ENCODE results near the gene SOX15.

SOX15 gene

DNA sequence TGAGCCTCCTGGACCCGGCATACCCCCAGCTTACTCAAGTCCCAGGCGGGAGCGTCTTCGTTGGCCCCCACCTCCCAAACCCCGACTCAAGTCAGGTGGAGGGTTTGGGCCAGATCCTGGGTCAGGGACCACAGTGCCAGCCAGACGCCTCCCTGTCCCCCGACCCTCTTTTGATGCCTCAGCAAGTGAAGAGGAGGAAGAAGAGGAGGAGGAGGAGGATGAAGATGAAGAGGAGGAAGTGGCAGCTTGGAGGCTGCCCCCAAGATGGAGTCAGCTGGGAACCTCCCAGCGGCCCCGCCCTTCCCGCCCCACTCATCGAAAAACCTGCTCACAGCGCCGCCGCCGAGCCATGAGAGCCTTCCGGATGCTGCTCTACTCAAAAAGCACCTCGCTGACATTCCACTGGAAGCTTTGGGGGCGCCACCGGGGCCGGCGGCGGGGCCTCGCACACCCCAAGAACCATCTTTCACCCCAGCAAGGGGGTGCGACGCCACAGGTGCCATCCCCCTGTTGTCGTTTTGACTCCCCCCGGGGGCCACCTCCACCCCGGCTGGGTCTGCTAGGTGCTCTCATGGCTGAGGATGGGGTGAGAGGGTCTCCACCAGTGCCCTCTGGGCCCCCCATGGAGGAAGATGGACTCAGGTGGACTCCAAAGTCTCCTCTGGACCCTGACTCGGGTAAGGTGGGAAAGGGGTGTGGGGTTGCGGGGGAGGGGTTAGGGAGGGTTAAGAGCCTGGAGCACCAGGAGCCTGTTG, 26.6 kb downstream of the SOX15 start:
- peaks cover 33% of the 10 kb centered on the region for H3K36me3 ChIP-seq (ENCODE audit: control insufficient read depth, insufficient read depth, low read length)
- no peaks in the 10 kb centered on the region for H3K9me3 ChIP-seq (ENCODE audit: control insufficient read depth, low read length)
- no peak for DNase-seq
- no peaks in the 10 kb centered on the region for H3K27me3 ChIP-seq (replicated peaks; ENCODE audit: control insufficient read depth, insufficient read depth, low read length, poor library complexity, severe bottlenecking)
- H3K4me1 ChIP-seq (ENCODE audit: control insufficient read depth, insufficient read depth, low read length, poor library complexity, severe bottlenecking): peaks cover 16% of the 10 kb centered on the region
- H3K4me3 ChIP-seq (ENCODE audit: insufficient read depth, low read depth, low read length, poor library complexity, severe bottlenecking): peak overlapping the region; percentile 92
- H3K27ac ChIP-seq (ENCODE audit: insufficient read depth, low read length, poor library complexity, severe bottlenecking): peak overlapping the region; percentile 97

DNA sequence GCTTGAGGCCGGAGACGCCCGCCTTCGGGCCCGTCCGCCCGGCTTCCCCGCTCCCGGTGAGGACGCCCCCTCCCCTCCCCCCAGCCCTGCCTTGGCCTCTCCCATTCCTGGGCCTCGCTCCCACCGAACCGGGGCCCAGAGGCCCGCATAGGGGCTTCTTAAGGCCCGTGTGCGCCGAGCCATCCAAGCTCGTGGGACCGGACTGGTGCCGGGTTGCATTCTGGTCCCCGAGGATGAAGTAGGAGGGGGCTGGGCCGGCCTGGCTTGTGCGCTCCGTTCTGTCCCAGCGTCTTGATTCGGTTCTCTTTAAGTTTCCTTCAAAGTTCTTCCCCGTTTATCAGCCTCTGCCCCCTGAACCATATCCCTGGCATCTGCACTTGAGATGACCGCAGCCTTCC, 27.7 kb downstream of the SOX15 start:
- Histone ChIP-seq H3K4me1 (ENCODE audit: control insufficient read depth, insufficient read depth, low read length, poor library complexity, severe bottlenecking) (peaks cover 19% of the 10 kb centered on the region), H3K9me3 (ENCODE audit: control insufficient read depth, low read length) (no peaks in the 10 kb centered on the region), H3K36me3 (ENCODE audit: control insufficient read depth, insufficient read depth, low read length) (peaks cover 33% of the 10 kb centered on the region), H3K4me3 (ENCODE audit: insufficient read depth, low read depth, low read length, poor library complexity, severe bottlenecking) (peak overlapping the region; percentile 92), H3K27me3 (replicated peaks; ENCODE audit: control insufficient read depth, insufficient read depth, low read length, poor library complexity, severe bottlenecking) (no peaks in the 10 kb centered on the region), H3K27ac (ENCODE audit: insufficient read depth, low read length, poor library complexity, severe bottlenecking) (peak overlapping the region; percentile 97)
- no peak for DNase-seq

DNA sequence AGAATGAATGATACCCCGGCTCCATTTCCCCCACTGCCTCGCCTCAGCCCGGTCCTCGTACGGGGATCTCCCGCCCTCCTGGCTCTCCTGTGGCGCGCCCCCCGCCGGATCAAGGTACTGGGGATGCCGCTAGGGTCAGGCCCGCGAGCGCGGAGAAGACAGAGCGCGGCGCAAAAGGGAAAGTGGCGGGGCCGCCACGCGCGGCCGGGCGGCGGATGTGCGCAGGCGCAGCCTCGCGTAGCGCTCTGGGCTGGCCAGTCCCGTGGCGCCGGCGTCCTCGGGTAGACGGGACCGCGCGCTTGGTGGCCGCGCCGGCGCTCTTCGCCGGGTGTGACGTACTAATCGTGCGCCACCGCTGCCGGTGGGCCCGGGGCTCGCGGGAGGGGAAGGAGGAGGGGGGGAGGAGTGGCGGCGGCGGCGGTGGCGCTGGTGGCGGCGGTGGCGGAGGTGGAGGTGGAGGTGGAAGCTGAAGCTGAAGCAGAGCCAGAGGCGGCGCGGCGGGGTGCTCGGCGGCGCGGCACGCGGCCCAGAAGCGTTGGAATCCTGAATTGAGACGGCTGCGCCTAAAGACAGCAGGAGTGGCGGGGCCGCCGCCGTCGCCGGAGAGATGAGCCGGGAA, 28.2 kb downstream of the SOX15 start, which contains the start of gene SENP3:
Gene SENP3, plus strand, starts transcription at position 331 of the 619 bp plus-strand sequence. CDS start 1,158 bp downstream, outside the sequence.
- Histone ChIP-seq H3K4me1 (ENCODE audit: control insufficient read depth, insufficient read depth, low read length, poor library complexity, severe bottlenecking) (peaks cover 19% of the 10 kb centered on the region), H3K4me3 (ENCODE audit: insufficient read depth, low read depth, low read length, poor library complexity, severe bottlenecking) (peak within 1 kb of the TSS; percentile 92), H3K9me3 (ENCODE audit: control insufficient read depth, low read length) (no peaks in the 10 kb centered on the region), H3K27me3 (replicated peaks; ENCODE audit: control insufficient read depth, insufficient read depth, low read length, poor library complexity, severe bottlenecking) (no peaks in the 10 kb centered on the region), H3K36me3 (ENCODE audit: control insufficient read depth, insufficient read depth, low read length) (peaks cover 30% of the 10 kb centered on the region), H3K27ac (ENCODE audit: insufficient read depth, low read length, poor library complexity, severe bottlenecking) (peak within 1 kb of the TSS; percentile 97)
- DNase-seq: peak; percentile 87 to 91 (median 88)

DNA sequence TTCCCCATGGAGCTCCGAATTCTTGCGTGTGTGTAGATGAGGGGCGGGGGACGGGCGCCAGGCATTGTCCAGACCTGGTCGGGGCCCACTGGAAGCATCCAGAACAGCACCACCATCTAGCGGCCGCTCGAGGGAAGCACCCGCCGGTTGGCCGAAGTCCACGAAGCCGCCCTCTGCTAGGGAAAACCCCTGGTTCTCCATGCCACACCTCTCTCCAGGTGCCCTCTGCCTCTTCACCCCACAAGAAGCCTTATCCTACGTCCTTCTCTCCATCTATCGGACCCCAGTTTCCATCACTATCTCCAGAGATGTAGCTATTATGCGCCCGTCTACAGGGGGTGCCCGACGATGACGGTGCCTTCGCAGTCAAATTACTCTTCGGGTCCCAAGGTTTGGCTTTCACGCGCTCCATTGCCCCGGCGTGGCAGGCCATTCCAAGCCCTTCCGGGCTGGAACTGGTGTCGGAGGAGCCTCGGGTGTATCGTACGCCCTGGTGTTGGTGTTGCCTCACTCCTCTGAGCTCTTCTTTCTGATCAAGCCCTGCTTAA, 28.8 kb downstream of the SOX15 start:
- peak overlapping the region; percentile 92 for H3K4me3 ChIP-seq (ENCODE audit: insufficient read depth, low read depth, low read length, poor library complexity, severe bottlenecking)
- H3K4me1 ChIP-seq (ENCODE audit: control insufficient read depth, insufficient read depth, low read length, poor library complexity, severe bottlenecking): peaks cover 19% of the 10 kb centered on the region
- no peaks in the 10 kb centered on the region for H3K27me3 ChIP-seq (replicated peaks; ENCODE audit: control insufficient read depth, insufficient read depth, low read length, poor library complexity, severe bottlenecking)
- peak overlapping the region; percentile 97 for H3K27ac ChIP-seq (ENCODE audit: insufficient read depth, low read length, poor library complexity, severe bottlenecking)
- peaks cover 30% of the 10 kb centered on the region for H3K36me3 ChIP-seq (ENCODE audit: control insufficient read depth, insufficient read depth, low read length)
- DNase-seq: peak; percentile 65 to 79 (median 73)
- H3K9me3 ChIP-seq (ENCODE audit: control insufficient read depth, low read length): no peaks in the 10 kb centered on the region

DNA sequence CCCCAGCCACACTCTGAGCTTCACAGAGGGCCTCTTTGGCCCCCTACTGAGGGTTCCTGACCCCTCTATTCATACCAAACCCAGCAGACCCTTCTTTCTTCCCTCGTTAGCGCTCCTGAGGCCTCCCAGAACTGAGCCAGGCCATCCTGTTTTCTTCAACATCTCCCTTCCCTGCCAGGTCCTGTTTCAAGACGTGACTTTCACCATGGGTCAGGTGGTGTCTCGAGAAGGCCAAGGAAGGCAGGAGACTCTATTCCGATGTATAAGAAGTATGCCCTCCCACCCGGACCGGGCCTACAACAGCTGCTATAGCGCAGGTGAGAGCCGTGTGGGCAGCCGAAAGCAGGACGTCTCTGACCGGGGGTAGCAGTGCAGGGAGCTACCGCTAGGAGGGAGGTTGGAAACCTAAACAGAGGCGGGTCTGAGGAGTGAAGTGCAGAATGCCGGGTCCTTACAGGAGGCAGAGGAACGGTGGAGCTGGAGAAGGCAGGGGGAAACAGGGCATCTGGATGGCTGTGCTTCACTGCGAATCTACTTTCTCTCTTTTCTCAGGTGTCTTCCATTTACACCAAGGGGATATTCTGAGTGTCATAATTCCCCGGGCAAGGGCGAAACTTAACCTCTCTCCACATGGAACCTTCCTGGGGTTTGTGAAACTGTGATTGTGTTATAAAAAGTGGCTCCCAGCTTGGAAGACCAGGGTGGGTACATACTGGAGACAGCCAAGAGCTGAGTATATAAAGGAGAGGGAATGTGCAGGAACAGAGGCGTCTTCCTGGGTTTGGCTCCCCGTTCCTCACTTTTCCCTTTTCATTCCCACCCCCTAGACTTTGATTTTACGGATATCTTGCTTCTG, 29.5 kb downstream of the SOX15 start:
- H3K36me3 ChIP-seq (ENCODE audit: control insufficient read depth, insufficient read depth, low read length): peaks cover 23% of the 10 kb centered on the region
- peaks cover 19% of the 10 kb centered on the region for H3K4me1 ChIP-seq (ENCODE audit: control insufficient read depth, insufficient read depth, low read length, poor library complexity, severe bottlenecking)
- H3K9me3 ChIP-seq (ENCODE audit: control insufficient read depth, low read length): no peaks in the 10 kb centered on the region
- no peak for DNase-seq
- no peak overlapping the region for H3K4me3 ChIP-seq (ENCODE audit: insufficient read depth, low read depth, low read length, poor library complexity, severe bottlenecking)
- no peaks in the 10 kb centered on the region for H3K27me3 ChIP-seq (replicated peaks; ENCODE audit: control insufficient read depth, insufficient read depth, low read length, poor library complexity, severe bottlenecking)
- H3K27ac ChIP-seq (ENCODE audit: insufficient read depth, low read length, poor library complexity, severe bottlenecking): peak overlapping the region; percentile 97

DNA sequence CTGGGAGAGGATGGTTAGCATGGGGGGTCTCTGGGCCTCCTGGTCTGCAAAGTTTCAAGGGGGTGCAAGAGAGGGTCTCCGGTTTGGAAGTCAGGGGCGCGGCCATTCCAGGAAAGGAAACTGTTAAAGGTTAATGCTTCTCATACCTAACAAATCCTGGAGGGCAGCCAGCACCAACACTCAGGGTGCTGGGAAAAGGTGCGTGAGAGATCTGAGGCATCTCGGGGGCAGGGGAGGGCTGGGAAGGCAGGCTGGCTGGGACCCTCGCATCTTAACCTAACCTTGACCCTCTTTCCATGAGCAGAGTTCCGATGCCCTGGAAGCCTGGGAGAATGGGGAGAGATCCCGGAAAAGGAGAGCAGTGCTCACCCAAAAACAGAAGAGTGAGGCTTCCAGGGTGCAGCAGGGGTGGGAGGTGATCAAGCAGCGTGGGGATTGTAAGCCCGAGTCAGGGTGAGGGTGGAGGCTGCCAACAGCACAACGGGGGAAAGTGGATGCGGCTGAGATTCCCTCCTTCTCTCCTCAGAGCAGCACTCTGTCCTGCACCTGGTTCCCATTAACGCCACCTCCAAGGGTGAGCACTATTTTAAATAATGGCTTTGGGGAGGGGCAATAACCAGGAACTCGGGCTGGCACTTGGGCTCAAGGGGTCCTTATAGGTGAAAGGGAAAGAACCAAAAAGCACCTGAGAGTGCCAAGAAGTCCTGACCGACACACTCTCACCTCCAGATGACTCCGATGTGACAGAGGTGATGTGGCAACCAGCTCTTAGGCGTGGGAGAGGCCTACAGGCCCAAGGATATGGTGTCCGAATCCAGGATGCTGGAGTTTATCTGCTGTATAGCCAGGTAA, 30.3 kb downstream of the SOX15 start:
- DNase-seq: no peak
- Histone ChIP-seq H3K27ac (ENCODE audit: insufficient read depth, low read length, poor library complexity, severe bottlenecking) (no peak overlapping the region), H3K9me3 (ENCODE audit: control insufficient read depth, low read length) (no peaks in the 10 kb centered on the region), H3K27me3 (replicated peaks; ENCODE audit: control insufficient read depth, insufficient read depth, low read length, poor library complexity, severe bottlenecking) (no peaks in the 10 kb centered on the region), H3K4me3 (ENCODE audit: insufficient read depth, low read depth, low read length, poor library complexity, severe bottlenecking) (no peak overlapping the region), H3K36me3 (ENCODE audit: control insufficient read depth, insufficient read depth, low read length) (peaks cover 14% of the 10 kb centered on the region), H3K4me1 (ENCODE audit: control insufficient read depth, insufficient read depth, low read length, poor library complexity, severe bottlenecking) (peaks cover 19% of the 10 kb centered on the region)

DNA sequence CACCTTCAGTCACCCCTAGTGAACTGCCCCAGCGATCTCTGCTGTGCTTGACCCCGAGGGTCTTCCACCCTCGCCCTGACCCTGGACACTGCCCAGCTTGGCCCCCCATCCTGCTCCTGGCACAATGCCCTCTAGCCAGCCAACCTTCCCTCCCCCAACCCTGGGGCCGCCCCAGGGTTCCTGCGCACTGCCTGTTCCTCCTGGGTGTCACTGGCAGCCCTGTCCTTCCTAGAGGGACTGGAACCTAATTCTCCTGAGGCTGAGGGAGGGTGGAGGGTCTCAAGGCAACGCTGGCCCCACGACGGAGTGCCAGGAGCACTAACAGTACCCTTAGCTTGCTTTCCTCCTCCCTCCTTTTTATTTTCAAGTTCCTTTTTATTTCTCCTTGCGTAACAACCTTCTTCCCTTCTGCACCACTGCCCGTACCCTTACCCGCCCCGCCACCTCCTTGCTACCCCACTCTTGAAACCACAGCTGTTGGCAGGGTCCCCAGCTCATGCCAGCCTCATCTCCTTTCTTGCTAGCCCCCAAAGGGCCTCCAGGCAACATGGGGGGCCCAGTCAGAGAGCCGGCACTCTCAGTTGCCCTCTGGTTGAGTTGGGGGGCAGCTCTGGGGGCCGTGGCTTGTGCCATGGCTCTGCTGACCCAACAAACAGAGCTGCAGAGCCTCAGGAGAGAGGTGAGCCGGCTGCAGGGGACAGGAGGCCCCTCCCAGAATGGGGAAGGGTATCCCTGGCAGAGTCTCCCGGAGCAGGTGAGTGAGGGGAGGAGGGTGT, 31.2 kb downstream of the SOX15 start, which contains the start of gene TNFSF13:
Gene TNFSF13, plus strand, starts transcription at position 207 of the 776 bp plus-strand sequence. Its CDS starts 290 bp downstream, at position 497.
- H3K9me3 ChIP-seq (ENCODE audit: control insufficient read depth, low read length): no peaks in the 10 kb centered on the region
- peaks cover 7% of the 10 kb centered on the region for H3K36me3 ChIP-seq (ENCODE audit: control insufficient read depth, insufficient read depth, low read length)
- DNase-seq: no peak
- H3K4me3 ChIP-seq (ENCODE audit: insufficient read depth, low read depth, low read length, poor library complexity, severe bottlenecking): no peak within 1 kb of the TSS
- no peaks in the 10 kb centered on the region for H3K27me3 ChIP-seq (replicated peaks; ENCODE audit: control insufficient read depth, insufficient read depth, low read length, poor library complexity, severe bottlenecking)
- H3K4me1 ChIP-seq (ENCODE audit: control insufficient read depth, insufficient read depth, low read length, poor library complexity, severe bottlenecking): peaks cover 24% of the 10 kb centered on the region
- H3K27ac ChIP-seq (ENCODE audit: insufficient read depth, low read length, poor library complexity, severe bottlenecking): no peak within 1 kb of the TSS

DNA sequence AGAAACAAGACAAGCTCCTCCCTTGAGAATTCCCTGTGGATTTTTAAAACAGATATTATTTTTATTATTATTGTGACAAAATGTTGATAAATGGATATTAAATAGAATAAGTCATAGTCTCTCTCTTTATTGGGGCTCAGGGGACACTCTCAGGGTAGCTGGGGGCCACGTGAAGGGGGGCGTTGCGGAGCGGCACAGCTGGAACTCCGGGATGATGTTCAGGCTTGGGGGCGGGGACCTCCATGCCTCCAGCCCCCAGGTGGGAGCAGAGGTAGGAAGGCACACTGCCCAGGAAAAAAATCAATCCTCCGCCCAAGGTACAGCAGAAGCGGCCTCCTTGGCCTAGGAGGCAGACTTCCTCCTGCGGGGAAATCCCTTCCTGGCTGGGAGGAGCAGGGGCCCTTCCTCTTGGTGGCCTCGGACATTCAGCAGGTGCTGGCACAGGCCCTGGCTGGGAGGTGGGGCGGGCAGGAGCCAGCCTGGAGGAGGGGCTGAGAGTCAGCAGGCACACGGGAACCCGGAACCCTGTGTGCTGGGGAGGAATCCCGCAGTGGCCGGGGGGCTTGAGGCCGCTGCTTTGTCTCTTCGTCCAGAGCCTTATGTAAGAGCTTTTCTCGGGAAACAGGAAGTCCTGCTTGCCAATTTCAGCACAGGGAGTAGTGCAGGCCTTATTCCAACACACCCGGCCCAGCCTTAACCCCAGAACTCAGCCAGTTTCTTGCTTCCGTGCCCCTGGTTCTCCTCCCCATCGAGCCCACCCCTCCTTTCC, 31.9 kb downstream of the SOX15 start:
- H3K4me3 ChIP-seq (ENCODE audit: insufficient read depth, low read depth, low read length, poor library complexity, severe bottlenecking): no peak overlapping the region
- no peaks in the 10 kb centered on the region for H3K9me3 ChIP-seq (ENCODE audit: control insufficient read depth, low read length)
- no peak overlapping the region for H3K27ac ChIP-seq (ENCODE audit: insufficient read depth, low read length, poor library complexity, severe bottlenecking)
- peaks cover 30% of the 10 kb centered on the region for H3K4me1 ChIP-seq (ENCODE audit: control insufficient read depth, insufficient read depth, low read length, poor library complexity, severe bottlenecking)
- H3K27me3 ChIP-seq (replicated peaks; ENCODE audit: control insufficient read depth, insufficient read depth, low read length, poor library complexity, severe bottlenecking): no peaks in the 10 kb centered on the region
- H3K36me3 ChIP-seq (ENCODE audit: control insufficient read depth, insufficient read depth, low read length): peaks cover 6% of the 10 kb centered on the region
- DNase-seq: no peak

All from effector memory CD4-positive, alpha-beta T cell (primary cell).